ENCODE data around the gene LAMA2.

Gene LAMA2

GRCh38 chr6:129381885-129382284, 498.9 kb downstream of the LAMA2 start:
- H3K4me3 ChIP-seq (ENCODE audit: low read depth, low read length), result no peak overlapping the region
- in situ Hi-C loops (cut with HindIII; ENCODE audit: low sequenced_read_pairs), result no loop called here
- DNase-seq (ENCODE audit: low read depth, low spot score), result no peak
- TF ChIP-seq, protein P1, sequence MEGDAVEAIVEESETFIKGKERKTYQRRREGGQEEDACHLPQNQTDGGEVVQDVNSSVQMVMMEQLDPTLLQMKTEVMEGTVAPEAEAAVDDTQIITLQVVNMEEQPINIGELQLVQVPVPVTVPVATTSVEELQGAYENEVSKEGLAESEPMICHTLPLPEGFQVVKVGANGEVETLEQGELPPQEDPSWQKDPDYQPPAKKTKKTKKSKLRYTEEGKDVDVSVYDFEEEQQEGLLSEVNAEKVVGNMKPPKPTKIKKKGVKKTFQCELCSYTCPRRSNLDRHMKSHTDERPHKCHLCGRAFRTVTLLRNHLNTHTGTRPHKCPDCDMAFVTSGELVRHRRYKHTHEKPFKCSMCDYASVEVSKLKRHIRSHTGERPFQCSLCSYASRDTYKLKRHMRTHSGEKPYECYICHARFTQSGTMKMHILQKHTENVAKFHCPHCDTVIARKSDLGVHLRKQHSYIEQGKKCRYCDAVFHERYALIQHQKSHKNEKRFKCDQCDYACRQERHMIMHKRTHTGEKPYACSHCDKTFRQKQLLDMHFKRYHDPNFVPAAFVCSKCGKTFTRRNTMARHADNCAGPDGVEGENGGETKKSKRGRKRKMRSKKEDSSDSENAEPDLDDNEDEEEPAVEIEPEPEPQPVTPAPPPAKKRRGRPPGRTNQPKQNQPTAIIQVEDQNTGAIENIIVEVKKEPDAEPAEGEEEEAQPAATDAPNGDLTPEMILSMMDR (IDR thresholded peaks at IDR 0.05; ENCODE audit: low read depth, low read length), result no peak

- in situ Hi-C loops (cut with HindIII; ENCODE audit: low sequenced_read_pairs), result no loop called here
- no peak for DNase-seq (ENCODE audit: low read depth, low spot score)
- H3K4me3 ChIP-seq (ENCODE audit: low read depth, low read length), result no peak overlapping the region
- TF ChIP-seq, protein P1 (IDR thresholded peaks at IDR 0.05; ENCODE audit: low read depth, low read length), result no peak
These were observed 500.0 kb downstream of the LAMA2 start for GRCh38 chr6:129382916-129383315.

DNA sequence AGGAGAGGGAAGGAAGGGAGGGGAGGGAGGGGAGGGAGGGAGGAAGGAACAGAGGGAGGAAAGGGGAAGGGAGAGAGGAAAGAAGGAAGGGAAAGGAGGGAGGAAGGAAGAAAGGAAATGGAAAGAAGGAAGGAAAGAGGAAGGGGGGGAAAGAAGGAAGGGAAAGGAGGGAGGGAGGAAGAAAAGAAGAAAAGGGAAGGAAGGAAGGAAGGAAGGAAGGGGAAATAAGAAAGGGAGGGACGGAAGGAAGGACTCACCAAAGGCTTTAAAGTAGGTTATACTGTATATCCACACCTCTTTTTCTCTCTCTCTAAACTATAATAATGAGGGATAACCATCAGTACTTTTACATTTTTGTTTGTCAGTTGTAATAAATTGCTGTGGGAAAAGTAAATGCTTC, 502.2 kb downstream of the LAMA2 start:
- no peak overlapping the region for H3K4me3 ChIP-seq (ENCODE audit: low read depth, low read length)
- TF ChIP-seq, protein P1 (IDR thresholded peaks at IDR 0.05; ENCODE audit: low read depth, low read length), result no peak
- in situ Hi-C loops (cut with HindIII; ENCODE audit: low sequenced_read_pairs), result no loop called here
- no peak for DNase-seq (ENCODE audit: low read depth, low spot score)

- H3K4me3 ChIP-seq (ENCODE audit: low read depth, low read length), result no peak overlapping the region
- DNase-seq (ENCODE audit: low read depth, low spot score), result no peak
- in situ Hi-C loops (cut with HindIII; ENCODE audit: low sequenced_read_pairs), result no loop called here
- TF ChIP-seq, protein P1 (IDR thresholded peaks at IDR 0.05; ENCODE audit: low read depth, low read length), result no peak
These were observed 508.0 kb downstream of the LAMA2 start for GRCh38 chr6:129390900-129391299.

DNA sequence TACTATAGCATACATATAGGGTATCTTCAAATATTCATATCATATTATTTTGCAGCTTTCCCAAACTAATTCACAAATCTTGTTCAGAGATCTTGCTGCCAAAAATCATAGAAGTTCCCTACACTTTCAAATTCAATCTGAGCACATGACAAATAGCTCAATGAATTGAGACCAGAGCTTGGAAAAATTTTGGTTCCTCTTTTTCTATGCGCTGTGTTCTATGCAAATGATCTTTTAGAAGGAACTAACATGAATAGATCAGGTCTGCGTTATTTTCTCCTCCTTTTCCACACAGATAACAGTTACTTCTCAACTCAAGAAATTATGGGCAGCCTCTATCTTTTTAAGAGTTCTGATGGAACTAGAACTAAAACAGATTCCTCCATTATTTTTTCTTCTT, 510.7 kb downstream of the LAMA2 start:
- in situ Hi-C loops (cut with HindIII; ENCODE audit: low sequenced_read_pairs), result no loop called here
- DNase-seq (ENCODE audit: low read depth, low spot score), result no peak
- TF ChIP-seq, protein P1 (IDR thresholded peaks at IDR 0.05; ENCODE audit: low read depth, low read length), result no peak
- no peak overlapping the region for H3K4me3 ChIP-seq (ENCODE audit: low read depth, low read length)

DNA sequence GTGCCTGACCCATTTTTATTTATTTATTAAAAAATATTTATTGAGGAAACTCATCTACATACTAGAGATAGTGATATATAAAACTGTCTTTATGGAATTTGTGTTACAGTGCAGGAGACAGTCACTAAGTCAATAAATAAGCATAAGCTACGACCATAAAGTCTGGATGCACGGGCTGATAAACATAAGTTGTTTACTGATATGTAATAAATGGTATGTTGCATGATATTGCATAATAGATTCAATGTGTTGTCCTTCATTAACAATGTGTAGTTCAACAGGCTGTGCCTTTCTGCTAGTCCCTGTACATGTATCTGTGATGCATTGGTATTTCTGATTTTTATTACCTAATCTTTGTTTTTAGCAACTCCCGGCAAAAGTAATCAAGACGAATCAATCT, 515.8 kb downstream of the LAMA2 start:
- TF ChIP-seq, protein P1 (IDR thresholded peaks at IDR 0.05; ENCODE audit: low read depth, low read length), result no peak
- no peak for DNase-seq (ENCODE audit: low read depth, low spot score)
- in situ Hi-C loops (cut with HindIII; ENCODE audit: low sequenced_read_pairs), result no loop called here

GRCh38 chr6:129402244-129402643, 519.3 kb downstream of the LAMA2 start:
- DNase-seq (ENCODE audit: low read depth, low spot score), result peak; percentile 7
- in situ Hi-C loops (cut with HindIII; ENCODE audit: low sequenced_read_pairs), result no loop called here
- H3K4me3 ChIP-seq (ENCODE audit: low read depth, low read length), result no peak overlapping the region
- TF ChIP-seq, protein P1 (IDR thresholded peaks at IDR 0.05; ENCODE audit: low read depth, low read length), result no peak

More for the DNA sequence above, 515.8 kb downstream of the LAMA2 start:
- no peak overlapping the region for H3K4me3 ChIP-seq (ENCODE audit: low read depth, low read length)
